ENCODE data around the gene TENM3.

The TENM3 gene

GRCh38 chr4:182310316-182310715 lies 67.1 kb downstream of the TENM3 start:
- no peak overlapping the region for H3K4me3 ChIP-seq (ENCODE audit: low read depth, low read length)
- TF ChIP-seq, protein P1, sequence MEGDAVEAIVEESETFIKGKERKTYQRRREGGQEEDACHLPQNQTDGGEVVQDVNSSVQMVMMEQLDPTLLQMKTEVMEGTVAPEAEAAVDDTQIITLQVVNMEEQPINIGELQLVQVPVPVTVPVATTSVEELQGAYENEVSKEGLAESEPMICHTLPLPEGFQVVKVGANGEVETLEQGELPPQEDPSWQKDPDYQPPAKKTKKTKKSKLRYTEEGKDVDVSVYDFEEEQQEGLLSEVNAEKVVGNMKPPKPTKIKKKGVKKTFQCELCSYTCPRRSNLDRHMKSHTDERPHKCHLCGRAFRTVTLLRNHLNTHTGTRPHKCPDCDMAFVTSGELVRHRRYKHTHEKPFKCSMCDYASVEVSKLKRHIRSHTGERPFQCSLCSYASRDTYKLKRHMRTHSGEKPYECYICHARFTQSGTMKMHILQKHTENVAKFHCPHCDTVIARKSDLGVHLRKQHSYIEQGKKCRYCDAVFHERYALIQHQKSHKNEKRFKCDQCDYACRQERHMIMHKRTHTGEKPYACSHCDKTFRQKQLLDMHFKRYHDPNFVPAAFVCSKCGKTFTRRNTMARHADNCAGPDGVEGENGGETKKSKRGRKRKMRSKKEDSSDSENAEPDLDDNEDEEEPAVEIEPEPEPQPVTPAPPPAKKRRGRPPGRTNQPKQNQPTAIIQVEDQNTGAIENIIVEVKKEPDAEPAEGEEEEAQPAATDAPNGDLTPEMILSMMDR (IDR thresholded peaks at IDR 0.05; ENCODE audit: low read depth, low read length) = no peak

DNA sequence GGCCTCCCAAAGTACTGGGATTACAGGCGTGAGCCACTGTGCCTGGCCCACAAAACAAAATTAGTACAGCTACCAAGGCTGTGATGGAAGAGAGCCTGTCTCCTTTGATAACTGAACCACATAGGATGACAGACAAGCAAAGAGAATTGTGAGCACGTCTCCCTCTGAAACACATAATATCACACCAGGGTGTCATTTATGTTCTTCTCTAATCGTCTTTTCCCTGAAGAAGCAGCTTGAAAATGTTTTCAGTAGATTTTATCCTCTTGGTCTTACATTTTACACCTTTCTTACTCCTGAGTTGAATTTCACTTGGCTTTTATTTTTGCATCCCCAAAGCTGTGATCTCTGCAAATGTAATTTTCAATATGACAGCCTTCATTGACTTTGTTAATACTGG lies 67.8 kb downstream of the TENM3 start:
- TF ChIP-seq, protein P1 (IDR thresholded peaks at IDR 0.05; ENCODE audit: low read depth, low read length) = no peak
- H3K4me3 ChIP-seq (ENCODE audit: low read depth, low read length) = no peak overlapping the region

- TF ChIP-seq, protein P1 (IDR thresholded peaks at IDR 0.05; ENCODE audit: low read depth, low read length) = no peak
Observed at GRCh38 chr4:182314537-182314936, 71.3 kb downstream of the TENM3 start.

GRCh38 chr4:182318256-182318655 lies 75.1 kb downstream of the TENM3 start:
- H3K4me3 ChIP-seq (ENCODE audit: low read depth, low read length) = no peak overlapping the region
- TF ChIP-seq, protein P1 (IDR thresholded peaks at IDR 0.05; ENCODE audit: low read depth, low read length) = no peak

More at GRCh38 chr4:182314537-182314936, 71.3 kb downstream of the TENM3 start:
- no peak overlapping the region for H3K4me3 ChIP-seq (ENCODE audit: low read depth, low read length)

DNA sequence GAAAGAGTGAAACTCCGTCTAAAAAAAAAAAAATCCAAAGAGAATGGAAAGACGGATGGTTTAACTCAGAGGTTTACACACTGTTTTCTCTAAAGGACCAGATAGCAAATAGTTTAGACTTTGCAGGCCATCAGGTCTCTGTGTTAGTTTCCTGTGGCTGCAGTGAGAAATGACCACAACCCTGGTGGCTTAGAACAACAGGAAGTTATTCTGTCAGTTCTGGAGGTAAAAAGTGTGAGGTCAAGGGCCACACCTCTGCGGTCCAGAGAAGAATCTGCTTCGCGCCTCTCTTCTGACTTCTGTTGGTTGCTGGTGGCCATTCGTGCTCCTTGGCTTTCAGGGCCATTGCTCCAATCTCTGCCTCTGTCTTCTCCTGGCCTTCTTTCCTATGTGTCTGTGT lies 76.9 kb downstream of the TENM3 start:
- TF ChIP-seq, protein P1 (IDR thresholded peaks at IDR 0.05; ENCODE audit: low read depth, low read length) = no peak
- H3K4me3 ChIP-seq (ENCODE audit: low read depth, low read length) = no peak overlapping the region

- TF ChIP-seq, protein P1 (IDR thresholded peaks at IDR 0.05; ENCODE audit: low read depth, low read length) = no peak
- H3K4me3 ChIP-seq (ENCODE audit: low read depth, low read length) = no peak overlapping the region
Observed at GRCh38 chr4:182320580-182320979, 77.4 kb downstream of the TENM3 start.

GRCh38 chr4:182324282-182324681 lies 81.1 kb downstream of the TENM3 start:
- TF ChIP-seq, protein P1 (IDR thresholded peaks at IDR 0.05; ENCODE audit: low read depth, low read length) = no peak

More at GRCh38 chr4:182324282-182324681, 81.1 kb downstream of the TENM3 start:
- H3K4me3 ChIP-seq (ENCODE audit: low read depth, low read length) = no peak overlapping the region
